Heart left ventricle (tissue), 16 donors: ENCODE results near the gene MCTP1. TPM values are rescaled to one million over a fixed set of nuclear protein-coding genes. Genes with fewer than 3 reads are reported as not detected.

Experiments used
- ATAC-seq, 4 donors: fragments of 200-7000 bp; cut with Tn5 transposase; one replicate each; pipeline ENCODE4 v1.9.1; 2020 to 2022; ENCODE audit warnings: moderate library complexity in 4 of 4, mild to moderate bottlenecking in 3 of 4, moderate number of reproducible peaks in 1 of 4
- DNase-seq, 5 donors: peaks; one replicate each; pipeline ENCODE4 v3.0.0-alpha.2; 2020
- H3K27ac ChIP-seq, 12 donors: fragments of 200-600 bp; sonication (generic) in 4 of 12; one replicate each; pipeline versions ENCODE4 v1.5.0 to v1.8.0; 2016 to 2022; ENCODE audit warnings: mild to moderate bottlenecking in 2 of 12
- H3K27me3 ChIP-seq, 9 donors: fragments of 200-600 bp; sonication (generic) in 2 of 9; one replicate each; pipeline versions ENCODE4 v1.5.1 to v1.8.0; 2016 to 2022; ENCODE audit warnings: mild to moderate bottlenecking in 3 of 9
- H3K36me3 ChIP-seq, 9 donors: fragments of 200-600 bp; sonication (generic) in 2 of 9; one replicate each; pipeline versions ENCODE4 v1.5.0 to v1.8.0; 2018 to 2022; ENCODE audit warnings: mild to moderate bottlenecking in 2 of 9
- H3K4me1 ChIP-seq, 12 donors: fragments of 200-600 bp; sonication (generic) in 4 of 12; one replicate each; pipeline versions ENCODE4 v1.5.0 to v1.8.0; 2016 to 2022; ENCODE audit warnings: mild to moderate bottlenecking in 3 of 12
- H3K4me3 ChIP-seq, 12 donors: fragments of 200-600 bp; sonication (generic) in 4 of 12; one replicate each; pipeline versions ENCODE4 v1.5.0 to v1.8.0; 2017 to 2022; ENCODE audit warnings: mild to moderate bottlenecking in 9 of 12, moderate library complexity in 4 of 12
- H3K9me3 ChIP-seq, 12 donors: fragments of 200-600 bp; sonication (generic) in 4 of 12; one replicate each; pipeline versions ENCODE4 v1.5.0 to v1.8.0; 2016 to 2022; ENCODE audit warnings: mild to moderate bottlenecking in 1 of 12
- POLR2A ChIP-seq, 2 donors: fragments of 450-650 bp; IDR thresholded peaks; one replicate each; pipeline ENCODE4 v1.6.1; 2017; ENCODE audit warnings: antibody characterized with exemption in 2 of 2, mild to moderate bottlenecking in 2 of 2, moderate library complexity in 2 of 2
- WGBS, 4 donors: extraction: QIAGEN DNeasy Blood & Tissue Kit in 2 of 4; methylation state at CpG; one replicate each; pipeline versions ENCODE4 v1.1.5 to v1.1.7; 2013 to 2018; 5-methylcytosine and 5-hydroxymethylcytosine counted together
- intact Hi-C, 10 donors: fragments of 100-400 bp; cut with DNase I; formaldehyde crosslinking; loops; one replicate each; pipeline versions ENCODE4 v1.11.1 to v1.14.2; 2022
- polyA plus RNA-seq, 2 donors: library from polyadenylated mRNA; stranded (reverse); fragments of 200-250 nt; gene quantifications; one replicate each; pipeline ENCODE4 v1.2.3, GENCODE V29; 2013
- total RNA-seq, 9 donors: library from RNA; depleted of rRNA in 2 of 9; stranded (reverse); fragments of >200 nt in 2 of 9; fragmentation: NEBNext Ultra II Directional in 3 of 9; extraction: Animal tissue kit (Norgen Biotek cat#: 25700) in 3 of 9; gene quantifications; one replicate each; pipeline versions ENCODE4 v1.1.0 to v1.2.4, GENCODE V29; 2016 to 2023
- TF ChIP-seq, protein P1 (sequence below), 12 donors: fragments of 200-600 bp; sonication (generic) in 4 of 12; IDR thresholded peaks; one replicate each; pipeline versions ENCODE4 v1.5.0 to v1.8.0; 2018 to 2022; ENCODE audit warnings: antibody characterized with exemption in 12 of 12, mild to moderate bottlenecking in 5 of 12
- donor health status: ischemic (EF 13 %, LVEDD 7.1; RV severe dilation, severe dysfunction).
- donor health status: healthy with polysubstance abuse.
- donor health status: DM: no; HTN: yes; CAD: no.
- donor health status: DM: no; HTN: no; CAD: no.
- donor health status: ischemic (EF 25% LVEDD 6.9; RV normal size, moderate dysfunction).
- donor health status: ischemic (EF 25% LVEDD 5.7; RV mildly dilated, moderate dysfunction).
- donor health status: healthy.
- donor health status: DM: yes; HTN: yes; CAD: no.
- donor health status: ischemic (EF 35%, LVEDD 5.7; RV mildly dilated, moderate dysfunction).
- donor health status: nonischemic (EF 11% LVEDD 7.7; RV severe dilation, severe dysfunction).
- donor health status: DM: yes; HTN: yes; CAD: no.
- donor health status: PGD.
- donor health status: ischemic (EF 29% LVEDD 5.4; RV normal size, mild dysfunction).
- donor health status: nonischemic (EF 23%, LVEDD 6.1; RV moderate dilation, normal function).

MCTP1 gene
- total and polyA plus RNA-seq, 11 donors = 0.91 to 28.4 (median 6.1) TPM

DNA sequence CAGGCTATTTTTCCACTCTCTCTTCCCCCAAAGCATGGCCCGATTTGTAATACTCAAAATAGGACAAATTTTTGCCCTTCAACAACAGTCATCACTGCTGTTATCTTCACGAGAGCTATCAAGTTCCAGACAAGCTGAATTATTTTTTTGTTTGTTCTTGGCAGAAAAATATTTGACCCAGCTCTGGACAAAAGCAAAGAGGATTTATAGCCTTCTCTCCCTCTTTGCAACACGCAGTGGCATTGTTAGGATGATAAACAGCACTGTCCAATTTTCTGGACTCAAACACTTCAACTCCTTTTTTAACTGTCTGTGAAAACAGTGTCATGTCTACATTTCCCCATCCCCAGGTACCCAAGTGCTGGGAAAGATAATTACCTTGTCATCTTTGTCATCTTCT lies 506.2 kb downstream of the MCTP1 start:
- no peaks in the 10 kb centered on the region for H3K27me3 ChIP-seq
- TF ChIP-seq, protein P1, sequence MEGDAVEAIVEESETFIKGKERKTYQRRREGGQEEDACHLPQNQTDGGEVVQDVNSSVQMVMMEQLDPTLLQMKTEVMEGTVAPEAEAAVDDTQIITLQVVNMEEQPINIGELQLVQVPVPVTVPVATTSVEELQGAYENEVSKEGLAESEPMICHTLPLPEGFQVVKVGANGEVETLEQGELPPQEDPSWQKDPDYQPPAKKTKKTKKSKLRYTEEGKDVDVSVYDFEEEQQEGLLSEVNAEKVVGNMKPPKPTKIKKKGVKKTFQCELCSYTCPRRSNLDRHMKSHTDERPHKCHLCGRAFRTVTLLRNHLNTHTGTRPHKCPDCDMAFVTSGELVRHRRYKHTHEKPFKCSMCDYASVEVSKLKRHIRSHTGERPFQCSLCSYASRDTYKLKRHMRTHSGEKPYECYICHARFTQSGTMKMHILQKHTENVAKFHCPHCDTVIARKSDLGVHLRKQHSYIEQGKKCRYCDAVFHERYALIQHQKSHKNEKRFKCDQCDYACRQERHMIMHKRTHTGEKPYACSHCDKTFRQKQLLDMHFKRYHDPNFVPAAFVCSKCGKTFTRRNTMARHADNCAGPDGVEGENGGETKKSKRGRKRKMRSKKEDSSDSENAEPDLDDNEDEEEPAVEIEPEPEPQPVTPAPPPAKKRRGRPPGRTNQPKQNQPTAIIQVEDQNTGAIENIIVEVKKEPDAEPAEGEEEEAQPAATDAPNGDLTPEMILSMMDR (IDR thresholded peaks at IDR 0.05) = no peak
- no peak for TF ChIP-seq POLR2A (IDR thresholded peaks at IDR 0.05)
- H3K27ac ChIP-seq = no peak overlapping the region
- H3K9me3 ChIP-seq = no peaks in the 10 kb centered on the region
- no peak for DNase-seq
- WGBS, 4 donors = 56 to 66% (median 60%) methylated on average over 3 of the region's 3 CpGs
- H3K36me3 ChIP-seq = no peaks in the 10 kb centered on the region
- ATAC-seq = no peak
- H3K4me1 ChIP-seq = no peaks in the 10 kb centered on the region
- intact Hi-C loops = no loop called here
- H3K4me3 ChIP-seq = no peak overlapping the region

DNA sequence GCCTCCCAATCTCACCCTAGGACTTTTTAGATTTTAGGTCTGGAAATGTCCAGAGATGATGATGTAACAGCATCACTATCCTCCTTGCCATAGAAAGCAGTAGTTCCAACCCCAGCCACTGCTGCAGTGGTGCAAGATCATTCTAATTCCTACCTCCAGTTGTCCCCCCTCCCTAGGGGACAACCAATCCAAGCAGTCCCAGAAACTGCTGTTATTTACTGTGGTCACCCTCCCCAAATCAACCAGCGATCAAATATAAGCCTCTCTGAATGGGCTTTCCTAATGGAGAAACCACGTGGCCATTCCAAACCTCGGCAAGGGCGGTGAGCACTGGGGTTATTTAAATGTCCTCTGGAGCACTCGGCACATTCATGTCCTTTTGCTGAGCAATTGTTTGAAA lies 506.6 kb downstream of the MCTP1 start:
- intact Hi-C loops = no loop called here
- Histone ChIP-seq H3K4me1 (no peaks in the 10 kb centered on the region), H3K36me3 (no peaks in the 10 kb centered on the region), H3K4me3 (no peak overlapping the region), H3K27ac (no peak overlapping the region), H3K27me3 (no peaks in the 10 kb centered on the region), H3K9me3 (peaks cover 0 to 2% (median 0%) of the 10 kb centered on the region in 12 donors)
- ATAC-seq (no peak), DNase-seq (no peak)
- TF ChIP-seq POLR2A (IDR thresholded peaks at IDR 0.05) = no peak
- TF ChIP-seq, protein P1 (IDR thresholded peaks at IDR 0.05) = no peak
- whole genome bisulfite sequencing, 4 donors = 79 to 85% (median 80%) methylated on average over 5 of the region's 5 CpGs

DNA sequence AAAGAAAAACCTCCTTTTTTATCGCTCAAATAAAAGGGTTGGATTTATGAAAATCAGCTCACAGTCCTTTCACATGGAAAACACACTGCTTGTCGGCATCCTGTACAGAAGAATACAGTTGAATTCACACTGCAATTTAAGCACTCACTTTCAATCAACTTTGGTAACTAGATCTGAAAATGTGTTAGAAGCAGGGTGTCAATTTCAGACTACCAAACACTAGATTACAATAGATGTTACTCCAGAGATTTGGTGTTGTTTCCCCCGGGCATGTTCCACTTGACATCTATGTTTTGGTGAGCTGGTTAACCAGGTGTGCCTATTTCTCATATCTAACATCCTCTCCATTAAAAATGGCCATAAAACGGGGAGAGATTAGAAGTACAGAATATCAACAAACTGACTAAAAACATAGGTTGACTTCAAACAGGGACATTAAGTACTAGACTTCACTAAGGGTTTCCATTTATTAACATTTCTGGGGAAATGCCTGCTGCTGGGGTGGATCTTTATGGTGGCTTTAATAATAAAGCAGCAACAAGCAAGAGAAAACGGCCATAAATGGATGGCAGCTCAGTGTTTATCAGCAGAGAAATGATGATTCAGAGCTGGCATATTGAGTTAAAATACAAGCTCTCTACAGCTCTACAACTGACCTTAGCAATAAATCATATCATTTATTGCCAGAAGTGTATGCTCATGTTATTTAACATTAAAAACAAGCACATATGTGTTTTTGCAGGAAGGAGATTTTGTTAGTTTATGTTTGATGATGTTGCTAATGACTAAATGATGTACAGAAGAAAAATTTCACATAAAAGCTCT lies 507.6 kb downstream of the MCTP1 start:
- Histone ChIP-seq H3K4me1 (no peaks in the 10 kb centered on the region), H3K36me3 (no peaks in the 10 kb centered on the region), H3K27ac (no peak overlapping the region), H3K27me3 (no peaks in the 10 kb centered on the region), H3K9me3 (peaks cover 0 to 2% (median 0%) of the 10 kb centered on the region in 12 donors), H3K4me3 (no peak overlapping the region)
- TF ChIP-seq, protein P1 (IDR thresholded peaks at IDR 0.05) = no peak
- TF ChIP-seq POLR2A (IDR thresholded peaks at IDR 0.05) = no peak
- DNase-seq = no peak
- intact Hi-C loops = no loop called here
- ATAC-seq = no peak
- 76 to 86% (median 82%) methylated on average over 5 of the region's 5 CpGs for WGBS, 4 donors

DNA sequence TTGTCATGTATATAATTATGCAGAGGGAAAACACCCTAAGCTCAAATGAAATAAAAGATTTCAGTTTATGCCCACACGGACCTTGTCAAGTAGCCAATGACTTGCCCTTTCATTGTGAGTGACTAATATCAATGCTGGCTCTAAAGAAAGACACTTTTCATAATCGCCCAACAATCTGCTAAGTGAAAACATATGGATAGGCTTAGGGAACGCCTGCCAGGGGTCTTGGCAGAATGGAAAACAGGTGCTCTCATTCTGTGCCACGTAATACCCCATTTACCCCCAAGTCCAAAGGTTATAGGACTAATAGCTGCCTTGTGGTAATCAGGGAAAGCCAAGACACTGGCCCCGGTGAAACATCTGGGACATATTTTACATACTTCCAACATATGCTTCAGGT lies 508.7 kb downstream of the MCTP1 start:
- H3K9me3 ChIP-seq = peaks cover 0 to 2% (median 0%) of the 10 kb centered on the region in 12 donors
- intact Hi-C loops = no loop called here
- H3K4me1 ChIP-seq = no peaks in the 10 kb centered on the region
- no peaks in the 10 kb centered on the region for H3K36me3 ChIP-seq
- TF ChIP-seq POLR2A (IDR thresholded peaks at IDR 0.05) = no peak
- TF ChIP-seq, protein P1 (IDR thresholded peaks at IDR 0.05) = no peak
- ATAC-seq (no peak), DNase-seq (no peak)
- H3K27me3 ChIP-seq = no peaks in the 10 kb centered on the region
- WGBS, 4 donors = 77 to 85% (median 81%) methylated on average over 5 of the region's 5 CpGs
- no peak overlapping the region for H3K27ac ChIP-seq
- H3K4me3 ChIP-seq = no peak overlapping the region
